ENCODE results near the gene KLHL34.

DNA sequence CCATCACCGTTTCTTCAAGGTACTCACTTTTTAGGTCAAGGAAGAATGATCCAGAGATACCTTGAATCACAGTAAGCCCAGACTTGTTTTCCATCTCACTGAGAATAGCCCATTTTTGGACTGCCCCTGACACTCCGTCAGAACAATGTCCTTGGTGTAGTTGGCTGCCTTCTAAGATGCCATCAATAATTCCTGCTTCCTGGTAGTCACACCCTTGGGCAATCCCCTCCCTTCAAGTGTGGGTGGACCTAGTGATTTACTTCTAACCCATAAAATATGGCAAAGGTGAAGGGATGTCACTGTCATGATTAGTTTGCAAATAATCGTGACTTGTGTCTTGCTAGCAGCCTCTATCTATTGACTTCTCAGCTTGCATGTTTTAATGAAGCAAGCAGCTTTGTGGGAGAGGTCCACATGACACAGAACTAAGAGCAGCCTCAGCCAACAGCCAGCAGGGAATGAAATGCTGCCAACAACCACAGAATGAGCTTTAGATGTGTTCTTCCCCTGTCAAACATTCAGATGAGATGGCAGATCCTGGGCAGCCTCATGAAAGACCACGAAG, 20.0 kb upstream of the KLHL34 start:
- TF ChIP-seq, protein P1, sequence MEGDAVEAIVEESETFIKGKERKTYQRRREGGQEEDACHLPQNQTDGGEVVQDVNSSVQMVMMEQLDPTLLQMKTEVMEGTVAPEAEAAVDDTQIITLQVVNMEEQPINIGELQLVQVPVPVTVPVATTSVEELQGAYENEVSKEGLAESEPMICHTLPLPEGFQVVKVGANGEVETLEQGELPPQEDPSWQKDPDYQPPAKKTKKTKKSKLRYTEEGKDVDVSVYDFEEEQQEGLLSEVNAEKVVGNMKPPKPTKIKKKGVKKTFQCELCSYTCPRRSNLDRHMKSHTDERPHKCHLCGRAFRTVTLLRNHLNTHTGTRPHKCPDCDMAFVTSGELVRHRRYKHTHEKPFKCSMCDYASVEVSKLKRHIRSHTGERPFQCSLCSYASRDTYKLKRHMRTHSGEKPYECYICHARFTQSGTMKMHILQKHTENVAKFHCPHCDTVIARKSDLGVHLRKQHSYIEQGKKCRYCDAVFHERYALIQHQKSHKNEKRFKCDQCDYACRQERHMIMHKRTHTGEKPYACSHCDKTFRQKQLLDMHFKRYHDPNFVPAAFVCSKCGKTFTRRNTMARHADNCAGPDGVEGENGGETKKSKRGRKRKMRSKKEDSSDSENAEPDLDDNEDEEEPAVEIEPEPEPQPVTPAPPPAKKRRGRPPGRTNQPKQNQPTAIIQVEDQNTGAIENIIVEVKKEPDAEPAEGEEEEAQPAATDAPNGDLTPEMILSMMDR (conservative IDR thresholded peaks at IDR 0.05 in 1 of 2, IDR thresholded peaks at IDR 0.05 in 1 of 2; ENCODE audit: extremely low read depth in 1 of 2, insufficient read depth in 1 of 2, low read depth in 1 of 2, low read length in 2 of 2), result no peak
- no peak for TF ChIP-seq EZH2 (IDR thresholded peaks at IDR 0.05; ENCODE audit: borderline replicate concordance, low read length)
